NT2/D1 (cell line): ENCODE measurements around the gene ZIC2.
"Not testable (repeated sequence)": the region's sequence is repeated elsewhere in the genome, so short reads cannot be mapped to it uniquely, and the experiment has no call there.

Experiments
- DNase-seq: peaks from one replicate; pipeline ENCODE4 v3.0.0-alpha.2; 2011; ENCODE audit warnings: low read depth, low spot score
- H3K27me3 ChIP-seq: 2 replicates; pipeline ENCODE4 v1.6.0; 2011; ENCODE audit warnings: mild to moderate bottlenecking; ENCODE audit not compliant: insufficient read length, insufficient read depth
- H3K36me3 ChIP-seq: 2 replicates; pipeline ENCODE4 v1.6.1; 2011; ENCODE audit warnings: mild to moderate bottlenecking, low read length, mixed read lengths; ENCODE audit not compliant: insufficient read depth, insufficient read length
- H3K4me1 ChIP-seq: 2 replicates; pipeline ENCODE4 v1.5.1; 2011; ENCODE audit not compliant: insufficient read depth, insufficient read length
- H3K4me3 ChIP-seq: 2 replicates; pipeline ENCODE4 v1.5.1; 2011; ENCODE audit warnings: low read depth; ENCODE audit not compliant: insufficient read length
- H3K9ac ChIP-seq: 2 replicates; pipeline ENCODE4 v1.6.0; 2011; ENCODE audit warnings: low read depth; ENCODE audit not compliant: insufficient read length
- H3K9me3 ChIP-seq: 2 replicates; pipeline ENCODE4 v1.5.1; 2011; ENCODE audit warnings: mild to moderate bottlenecking, low read length; ENCODE audit not compliant: insufficient read depth
- SUZ12 ChIP-seq: IDR thresholded peaks from 2 replicates; pipeline ENCODE4 v1.6.1; 2011; ENCODE audit not compliant: insufficient read length, insufficient read depth; ENCODE audit errors: extremely low read depth
- YY1 ChIP-seq: IDR thresholded peaks from 2 replicates; pipeline ENCODE4 v1.6.1; 2011; ENCODE audit not compliant: insufficient read length, insufficient read depth
- ZNF274 ChIP-seq: IDR thresholded peaks from 2 replicates; pipeline ENCODE4 v1.6.1; 2011; ENCODE audit warnings: mild to moderate bottlenecking, low read depth, low read length

The ZIC2 gene

DNA sequence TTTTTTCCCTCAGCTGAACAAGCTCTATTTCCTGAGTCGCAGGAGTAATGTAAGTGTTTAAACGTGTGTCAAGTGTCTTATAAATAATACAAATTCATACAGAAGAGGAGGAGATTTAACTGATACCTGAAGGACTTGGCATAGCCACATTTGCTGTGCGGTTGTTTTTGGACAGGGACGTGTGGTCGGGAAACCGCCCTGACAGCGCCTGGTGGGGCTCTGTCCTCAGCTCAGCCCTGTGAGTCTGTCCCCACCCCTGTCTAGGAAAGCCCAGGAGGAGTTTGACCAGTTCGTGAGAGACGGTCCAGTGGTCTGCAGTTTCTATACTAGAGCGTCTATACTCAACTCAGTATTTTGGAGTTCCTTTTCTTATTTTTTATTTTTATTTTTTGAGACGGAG lies 16.7 kb downstream of the ZIC2 start:
- Histone ChIP-seq H3K4me1 (peaks cover 3% of the 10 kb centered on the region), H3K27me3 (peaks cover 45% of the 10 kb centered on the region), H3K4me3 (no peak overlapping the region), H3K36me3 (no peaks in the 10 kb centered on the region), H3K9ac (peak overlapping the region; percentile 79), H3K9me3 (no peaks in the 10 kb centered on the region)
- TF ChIP-seq SUZ12 (no peak), YY1 (no peak), ZNF274 (no peak)
- no peak for DNase-seq

DNA sequence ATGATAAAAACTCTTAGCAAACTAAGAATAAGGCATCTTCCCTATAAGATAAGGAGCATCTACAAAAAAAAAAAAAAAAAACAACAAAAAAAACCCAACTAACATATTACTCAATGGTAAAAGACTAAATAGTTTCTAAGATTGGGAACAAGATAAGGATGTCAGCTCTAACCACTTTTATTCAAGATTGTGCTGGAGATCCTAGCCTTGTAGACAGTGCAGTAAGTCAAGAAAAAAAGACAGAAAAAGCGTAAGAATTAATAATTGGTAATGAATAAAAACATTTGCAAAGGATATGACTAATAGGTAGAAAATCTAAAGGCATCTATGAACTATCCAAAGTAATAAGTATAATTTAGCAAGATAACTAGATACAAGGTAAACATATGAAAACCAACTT lies 33.0 kb downstream of the ZIC2 start:
- no peak for DNase-seq
- TF ChIP-seq SUZ12 (no peak), YY1 (no peak), ZNF274 (no peak)
- no peaks in the 10 kb centered on the region for H3K27me3 ChIP-seq
- H3K9me3 ChIP-seq, result no peaks in the 10 kb centered on the region
- H3K9ac ChIP-seq, result no peak overlapping the region
- no peaks in the 10 kb centered on the region for H3K4me1 ChIP-seq
- H3K36me3 ChIP-seq, result no peaks in the 10 kb centered on the region
- no peak overlapping the region for H3K4me3 ChIP-seq

DNA sequence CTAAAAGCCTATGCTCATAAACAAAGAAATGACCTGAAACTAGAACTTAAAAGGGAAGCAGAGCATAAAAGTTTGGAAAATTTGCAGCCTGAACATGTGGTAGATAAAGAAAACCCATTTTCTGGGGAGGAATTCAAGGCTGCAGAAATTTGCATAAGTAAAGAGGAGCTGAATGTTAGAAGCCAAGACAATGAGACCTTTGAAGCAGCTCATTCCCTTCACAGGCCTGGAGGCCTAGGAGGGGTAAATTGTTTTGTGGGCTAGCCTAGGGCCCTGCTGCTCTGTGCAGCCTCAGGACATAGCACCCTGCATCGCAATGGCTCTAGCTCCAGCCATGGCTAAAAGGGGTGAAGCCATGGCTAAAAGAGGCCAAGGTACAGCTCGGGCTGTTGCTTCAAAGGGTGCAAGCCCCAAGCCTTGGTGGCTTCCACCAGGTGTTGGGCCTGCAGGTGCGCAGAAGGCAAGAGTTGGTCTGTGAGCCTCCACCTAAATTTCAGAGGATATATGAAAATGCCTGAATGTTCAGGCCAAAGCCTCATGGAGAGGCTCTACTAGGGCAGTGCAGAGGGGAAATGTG lies 38.3 kb downstream of the ZIC2 start:
- Histone ChIP-seq H3K4me3 (no peak overlapping the region), H3K27me3 (no peaks in the 10 kb centered on the region), H3K9me3 (no peaks in the 10 kb centered on the region), H3K36me3 (no peaks in the 10 kb centered on the region), H3K9ac (no peak overlapping the region), H3K4me1 (no peaks in the 10 kb centered on the region)
- no peak for TF ChIP-seq ZNF274
- TF ChIP-seq YY1, result no peak
- no peak for TF ChIP-seq SUZ12
- DNase-seq, result peak; percentile 69

DNA sequence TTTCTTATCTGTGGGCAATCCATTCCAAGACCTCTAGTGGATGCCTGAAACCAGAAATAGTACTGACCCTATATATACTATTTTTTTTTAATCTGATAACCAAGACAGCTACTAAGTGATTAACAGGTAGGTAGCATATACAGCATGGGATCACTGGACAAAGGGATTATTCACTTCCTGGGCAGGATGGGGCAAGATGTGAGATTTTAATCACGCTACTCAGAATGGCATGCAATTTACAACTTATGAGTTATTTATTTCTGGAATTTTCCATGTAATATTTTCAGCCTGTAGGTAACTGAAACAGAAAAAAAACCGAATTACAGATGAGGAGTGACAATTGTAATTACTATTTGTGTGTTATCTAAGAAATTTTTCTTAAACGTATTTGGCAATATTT lies 41.2 kb downstream of the ZIC2 start:
- DNase-seq, result no peak

DNA sequence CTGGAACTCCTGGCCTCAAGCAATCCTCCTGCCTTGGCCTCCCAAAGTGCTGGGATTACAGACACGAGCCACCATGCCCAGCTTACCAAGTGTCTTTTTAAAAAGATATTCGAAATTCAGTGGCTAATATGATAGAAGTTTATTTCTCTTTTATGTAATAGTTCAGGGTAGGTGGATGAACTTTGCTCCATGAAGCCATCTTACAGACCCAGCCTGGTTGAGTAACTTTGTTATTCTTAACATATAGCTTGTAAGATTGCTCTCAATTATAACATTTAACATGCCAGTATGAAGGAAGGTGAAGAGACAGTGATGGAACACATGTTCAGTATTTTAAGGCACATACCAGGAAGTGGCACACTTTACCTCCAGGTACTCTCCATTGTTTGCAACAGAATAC lies 42.4 kb downstream of the ZIC2 start:
- H3K9ac ChIP-seq, result no peak overlapping the region
- H3K36me3 ChIP-seq, result no peaks in the 10 kb centered on the region
- no peak for DNase-seq
- H3K4me3 ChIP-seq, result no peak overlapping the region
- no peaks in the 10 kb centered on the region for H3K27me3 ChIP-seq
- H3K4me1 ChIP-seq, result no peaks in the 10 kb centered on the region
- no peaks in the 10 kb centered on the region for H3K9me3 ChIP-seq
- no peak for TF ChIP-seq YY1
- TF ChIP-seq ZNF274, result no peak
- TF ChIP-seq SUZ12, result no peak

More for the DNA sequence above, 41.2 kb downstream of the ZIC2 start:
- no peaks in the 10 kb centered on the region for H3K9me3 ChIP-seq
- H3K36me3 ChIP-seq, result no peaks in the 10 kb centered on the region
- TF ChIP-seq ZNF274, result no peak
- TF ChIP-seq SUZ12, result no peak
- no peak for TF ChIP-seq YY1
- no peak overlapping the region for H3K4me3 ChIP-seq
- no peak overlapping the region for H3K9ac ChIP-seq
- H3K27me3 ChIP-seq, result no peaks in the 10 kb centered on the region
- no peaks in the 10 kb centered on the region for H3K4me1 ChIP-seq

DNA sequence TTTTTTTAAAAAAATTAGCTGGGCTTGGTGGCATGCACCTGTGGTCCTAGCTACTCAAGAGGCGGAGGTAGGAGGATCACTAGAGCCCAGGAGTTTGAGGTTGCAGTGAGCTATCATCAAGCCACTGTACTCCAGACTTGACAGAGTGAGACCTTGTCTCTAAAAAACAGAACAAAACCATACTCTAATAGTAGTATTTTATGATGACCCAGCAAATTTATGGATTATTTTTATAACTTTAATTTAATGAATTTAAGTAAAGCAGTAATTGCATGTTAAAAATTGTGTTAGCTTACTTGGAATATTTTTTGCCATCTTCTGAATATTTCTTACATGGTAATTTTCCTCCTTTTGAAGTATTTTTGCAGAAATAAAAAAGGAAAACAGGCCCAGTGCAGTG lies 48.3 kb downstream of the ZIC2 start:
- no peak for DNase-seq
- TF ChIP-seq ZNF274, result no peak
- TF ChIP-seq SUZ12, result no peak
- no peak for TF ChIP-seq YY1
- Histone ChIP-seq H3K4me3 (no peak overlapping the region), H3K27me3 (no peaks in the 10 kb centered on the region), H3K36me3 (no peaks in the 10 kb centered on the region), H3K4me1 (no peaks in the 10 kb centered on the region), H3K9ac (no peak overlapping the region), H3K9me3 (no peaks in the 10 kb centered on the region)

DNA sequence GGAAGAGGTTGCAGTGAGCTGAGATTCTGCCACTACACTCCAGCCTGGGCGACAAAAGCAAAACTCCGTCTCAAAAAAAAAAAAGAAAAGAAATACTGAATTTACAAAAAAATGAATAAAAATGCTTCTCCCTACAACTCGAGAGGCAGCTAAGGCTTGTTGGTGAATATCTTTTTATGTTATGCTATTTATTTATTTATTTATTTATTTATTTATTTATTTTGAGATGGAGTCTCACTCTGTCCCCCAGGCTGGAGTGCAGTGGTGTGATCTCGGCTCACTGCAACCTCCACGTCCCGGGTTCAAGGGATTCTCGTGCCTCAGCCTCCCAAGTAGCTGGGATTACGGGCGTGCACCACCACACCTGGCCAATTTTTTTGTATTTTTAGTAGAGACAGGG lies 51.1 kb downstream of the ZIC2 start:
- H3K9ac ChIP-seq, H3K4me3 ChIP-seq, H3K4me1 ChIP-seq, H3K9me3 ChIP-seq, H3K27me3 ChIP-seq, DNase-seq, H3K36me3 ChIP-seq: not testable (repeated sequence)

DNA sequence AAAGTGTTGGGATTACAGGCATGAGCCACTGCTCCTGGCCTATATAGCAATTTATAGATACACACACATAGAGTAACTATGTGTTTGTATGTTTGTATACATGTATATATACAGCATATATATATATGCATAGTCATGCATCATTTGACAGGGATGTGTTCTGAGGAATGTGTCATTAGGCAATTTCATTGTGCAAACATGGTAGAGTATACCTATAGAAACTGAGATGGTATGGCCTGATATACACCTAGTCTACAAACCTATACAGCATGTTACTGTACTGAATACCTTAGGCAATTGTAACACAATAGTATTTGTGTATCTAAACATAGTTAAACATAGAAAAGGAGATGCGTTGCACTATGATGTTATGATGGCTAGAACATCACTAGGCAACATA lies 54.4 kb downstream of the ZIC2 start:
- no peak overlapping the region for H3K4me3 ChIP-seq

More for the DNA sequence above, 54.4 kb downstream of the ZIC2 start:
- H3K4me1 ChIP-seq, result no peaks in the 10 kb centered on the region
- no peak overlapping the region for H3K9ac ChIP-seq
- H3K36me3 ChIP-seq, result no peaks in the 10 kb centered on the region
- H3K9me3 ChIP-seq, result no peaks in the 10 kb centered on the region
- no peak for DNase-seq
- no peaks in the 10 kb centered on the region for H3K27me3 ChIP-seq
- no peak for TF ChIP-seq ZNF274
- no peak for TF ChIP-seq SUZ12
- no peak for TF ChIP-seq YY1
